Mesenchymal stem cell (in vitro differentiated cells and primary cell): ENCODE data around the gene RAMACL.

ENCODE experiments used
- DNase-seq: peaks from one replicate; pipeline ENCODE4 v3.0.0-alpha.2; 2013
- H2AFZ ChIP-seq: one replicate; pipeline ENCODE4 v1.6.1; 2013; ENCODE audit warnings: low read depth, mild to moderate bottlenecking, control low read depth, inconsistent platforms, low read length, moderate library complexity
- H2AK5ac ChIP-seq: 2 replicates; pipeline ENCODE4 v1.6.1; 2013; ENCODE audit warnings: low read length, moderate library complexity, mild to moderate bottlenecking, inconsistent platforms; ENCODE audit not compliant: severe bottlenecking
- H2BK120ac ChIP-seq: one replicate; pipeline ENCODE4 v1.6.1; 2013; ENCODE audit warnings: low read depth, mild to moderate bottlenecking, inconsistent platforms, low read length, moderate library complexity
- H2BK12ac ChIP-seq, 2 experiments: one replicate each; pipeline ENCODE4 v1.6.1; 2013; ENCODE audit warnings: inconsistent platforms in 2 of 2, low read length in 2 of 2, mild to moderate bottlenecking in 2 of 2, moderate library complexity in 2 of 2, control low read depth in 1 of 2
- H2BK15ac ChIP-seq: one replicate; pipeline ENCODE4 v1.6.1; 2013; ENCODE audit warnings: mild to moderate bottlenecking, low read depth, inconsistent platforms; ENCODE audit not compliant: poor library complexity, severe bottlenecking
- H2BK5ac ChIP-seq: 2 replicates; pipeline ENCODE4 v1.6.1; 2013; ENCODE audit warnings: low read depth, mild to moderate bottlenecking, low read length, control low read depth, inconsistent platforms; ENCODE audit not compliant: poor library complexity, severe bottlenecking
- H3K14ac ChIP-seq, 2 experiments: one replicate each; pipeline ENCODE4 v1.6.1; 2013; ENCODE audit warnings: inconsistent platforms in 2 of 2, low read length in 2 of 2, control low read depth in 1 of 2, mild to moderate bottlenecking in 1 of 2, moderate library complexity in 1 of 2
- H3K18ac ChIP-seq, 2 experiments: one replicate each; pipeline ENCODE4 v1.6.1; 2013; ENCODE audit warnings: inconsistent platforms in 2 of 2, low read length in 2 of 2, control low read depth in 1 of 2, low read depth in 1 of 2, mild to moderate bottlenecking in 1 of 2
- H3K23ac ChIP-seq, 2 experiments: one replicate each; pipeline ENCODE4 v1.6.1; 2013; ENCODE audit warnings: inconsistent platforms in 2 of 2, low read length in 2 of 2, mild to moderate bottlenecking in 2 of 2, moderate library complexity in 2 of 2, control low read depth in 1 of 2
- H3K27ac ChIP-seq: 2 replicates; pipeline ENCODE4 v1.5.1; 2013; ENCODE audit warnings: mild to moderate bottlenecking, moderate library complexity, low read length, control low read depth, inconsistent platforms; ENCODE audit not compliant: poor library complexity, severe bottlenecking
- H3K27me3 ChIP-seq, 2 experiments: 2 replicates each; pipeline versions ENCODE4 v1.6.1 to v1.7.0; 2013; ENCODE audit warnings: low read length in 2 of 2, mild to moderate bottlenecking in 2 of 2, moderate library complexity in 2 of 2, control low read depth in 1 of 2, inconsistent platforms in 1 of 2; ENCODE audit not compliant: control insufficient read depth in 1 of 2, insufficient read depth in 1 of 2
- H3K36me3 ChIP-seq, 2 experiments: 2 replicates each; pipeline versions ENCODE4 v1.6.1 to v1.7.0; 2013; ENCODE audit warnings: low read length in 2 of 2, control low read depth in 1 of 2, inconsistent platforms in 1 of 2, low read depth in 1 of 2, mild to moderate bottlenecking in 1 of 2; ENCODE audit not compliant: insufficient read depth in 2 of 2, control insufficient read depth in 1 of 2
- H3K4ac ChIP-seq, 2 experiments: one replicate each; pipeline ENCODE4 v1.6.1; 2013; ENCODE audit warnings: inconsistent platforms in 2 of 2, low read length in 2 of 2, mild to moderate bottlenecking in 2 of 2, moderate library complexity in 2 of 2, control low read depth in 1 of 2, low read depth in 1 of 2
- H3K4me1 ChIP-seq: 2 replicates; pipeline ENCODE4 v1.6.1; 2013; ENCODE audit warnings: low read depth, low read length, control low read depth; ENCODE audit not compliant: control insufficient read depth, insufficient read depth
- H3K4me2 ChIP-seq: 2 replicates; pipeline ENCODE4 v1.6.1; 2013; ENCODE audit warnings: low read length, mild to moderate bottlenecking, inconsistent platforms; ENCODE audit not compliant: poor library complexity, severe bottlenecking
- H3K4me3 ChIP-seq, 2 experiments: 2 replicates each; pipeline versions ENCODE4 v1.5.1 to v1.7.0; 2013; ENCODE audit warnings: low read length in 2 of 2, mild to moderate bottlenecking in 2 of 2, control low read depth in 1 of 2, low read depth in 1 of 2; ENCODE audit not compliant: insufficient read depth in 1 of 2
- H3K79me1 ChIP-seq: replicated peaks from 2 replicates; pipeline ENCODE4 v1.6.1; 2013; ENCODE audit warnings: mild to moderate bottlenecking, control low read depth, low read length, inconsistent platforms; ENCODE audit not compliant: poor library complexity, severe bottlenecking
- H3K9ac ChIP-seq: 2 replicates; pipeline ENCODE4 v1.7.0; 2013; ENCODE audit warnings: mild to moderate bottlenecking, low read length, moderate library complexity
- H3K9me3 ChIP-seq: 2 replicates; pipeline ENCODE4 v1.7.0; 2013; ENCODE audit warnings: mild to moderate bottlenecking, low read length; ENCODE audit not compliant: control insufficient read depth
- H4K8ac ChIP-seq: one replicate; pipeline ENCODE4 v1.6.1; 2013; ENCODE audit warnings: inconsistent platforms, mild to moderate bottlenecking, low read length, moderate library complexity
- H4K91ac ChIP-seq: one replicate; pipeline ENCODE4 v1.6.1; 2013; ENCODE audit warnings: mild to moderate bottlenecking, low read length, inconsistent platforms
- WGBS: methylation state at CpG from one replicate; pipeline ENCODE4 v1.1.7; 2013; ENCODE audit warnings: mixed read lengths; 5-methylcytosine and 5-hydroxymethylcytosine counted together

RAMACL gene

GRCh38 chr6:166561771-166562359, 24.6 kb downstream of the RAMACL start:
- H3K4me2 ChIP-seq = no peak overlapping the region
- H2BK15ac ChIP-seq = no peak overlapping the region
- H2BK12ac ChIP-seq = no peak overlapping the region
- 63% methylated on average over 8 of the region's 10 CpGs for WGBS
- H3K4me1 ChIP-seq = peaks cover 30% of the 10 kb centered on the region
- peak overlapping the region in 1 of 2 experiments; percentile 1 for H3K4me3 ChIP-seq
- no peak overlapping the region for H4K91ac ChIP-seq
- H3K27ac ChIP-seq = no peak overlapping the region
- H3K79me1 ChIP-seq = peaks cover 2% of the 10 kb centered on the region
- H3K9me3 ChIP-seq = no peaks in the 10 kb centered on the region
- H3K23ac ChIP-seq = no peak overlapping the region
- peak overlapping the region in 1 of 2 experiments; percentile 14 for H3K18ac ChIP-seq
- H3K9ac ChIP-seq = peak overlapping the region; percentile 55
- H3K4ac ChIP-seq = no peak overlapping the region
- no peak overlapping the region for H3K14ac ChIP-seq
- H2BK120ac ChIP-seq = no peak overlapping the region
- no peak overlapping the region for H2AK5ac ChIP-seq
- DNase-seq = peak; percentile 76
- H2BK5ac ChIP-seq = no peak overlapping the region
- H3K36me3 ChIP-seq = peaks cover 0 to 6% of the 10 kb centered on the region in 2 experiments
- no peak overlapping the region for H2AFZ ChIP-seq
- H4K8ac ChIP-seq = no peak overlapping the region
- H3K27me3 ChIP-seq = no peaks in the 10 kb centered on the region

GRCh38 chr6:166560222-166560621, 26.3 kb downstream of the RAMACL start:
- Histone ChIP-seq H2BK5ac (no peak overlapping the region), H3K23ac (no peak overlapping the region), H3K4me1 (peaks cover 17% of the 10 kb centered on the region), H2BK15ac (no peak overlapping the region), H2BK120ac (no peak overlapping the region), H3K4ac (no peak overlapping the region), H3K27ac (no peak overlapping the region), H3K9me3 (no peaks in the 10 kb centered on the region), H3K14ac (no peak overlapping the region), H3K18ac (no peak overlapping the region), H3K27me3 (no peaks in the 10 kb centered on the region), H3K36me3 (peaks cover 0 to 6% of the 10 kb centered on the region in 2 experiments), H3K4me2 (no peak overlapping the region), H3K79me1 (peaks cover 2% of the 10 kb centered on the region), H4K8ac (no peak overlapping the region), H2AFZ (no peak overlapping the region), H2BK12ac (no peak overlapping the region), H3K4me3 (no peak overlapping the region), H3K9ac (no peak overlapping the region), H4K91ac (no peak overlapping the region), H2AK5ac (no peak overlapping the region)
- no peak for DNase-seq
- WGBS = 100% methylated on average over 1 of the region's 3 CpGs

DNA sequence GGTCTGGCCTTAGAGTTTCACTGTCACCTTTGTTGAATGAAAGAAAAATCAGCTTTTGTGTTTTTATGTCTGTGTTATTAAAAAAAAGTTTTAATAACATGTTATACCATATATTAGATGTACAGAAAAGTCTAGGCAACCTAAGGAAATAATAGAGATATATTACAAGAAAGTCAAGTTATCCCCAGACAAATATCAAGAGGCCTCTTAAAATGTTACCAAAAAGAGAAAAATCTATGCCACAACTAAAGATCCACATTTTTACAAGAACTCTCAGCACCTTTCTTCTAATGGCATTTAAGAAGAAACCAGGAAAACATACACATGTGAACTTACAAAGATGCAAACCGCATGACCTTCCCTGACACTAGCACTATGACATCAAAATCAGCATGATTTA, 26.8 kb downstream of the RAMACL start:
- Histone ChIP-seq H2BK120ac (no peak overlapping the region), H2AK5ac (no peak overlapping the region), H3K79me1 (peaks cover 2% of the 10 kb centered on the region), H2AFZ (no peak overlapping the region), H4K8ac (no peak overlapping the region), H3K4me3 (no peak overlapping the region), H3K9ac (no peak overlapping the region), H3K27ac (no peak overlapping the region), H3K4me2 (no peak overlapping the region), H2BK12ac (no peak overlapping the region), H3K9me3 (no peaks in the 10 kb centered on the region), H4K91ac (no peak overlapping the region), H3K27me3 (no peaks in the 10 kb centered on the region), H2BK15ac (no peak overlapping the region), H3K14ac (no peak overlapping the region), H3K18ac (no peak overlapping the region), H3K23ac (no peak overlapping the region), H3K4ac (no peak overlapping the region), H3K36me3 (peaks cover 0 to 6% of the 10 kb centered on the region in 2 experiments), H3K4me1 (peaks cover 15% of the 10 kb centered on the region), H2BK5ac (no peak overlapping the region)
- WGBS = 93% methylated on average over 1 of the region's 1 CpG
- DNase-seq = no peak

GRCh38 chr6:166559211-166559610, 27.3 kb downstream of the RAMACL start:
- Histone ChIP-seq H2AFZ (no peak overlapping the region), H2AK5ac (no peak overlapping the region), H2BK5ac (no peak overlapping the region), H4K8ac (no peak overlapping the region), H3K4ac (no peak overlapping the region), H2BK120ac (no peak overlapping the region), H3K4me1 (peaks cover 14% of the 10 kb centered on the region), H3K79me1 (peaks cover 2% of the 10 kb centered on the region), H3K14ac (no peak overlapping the region), H3K36me3 (peaks cover 0 to 6% of the 10 kb centered on the region in 2 experiments), H4K91ac (no peak overlapping the region), H3K4me3 (no peak overlapping the region), H3K27ac (peak overlapping the region; percentile 53), H3K23ac (no peak overlapping the region), H3K9ac (no peak overlapping the region), H3K9me3 (no peaks in the 10 kb centered on the region), H3K18ac (no peak overlapping the region), H3K27me3 (no peaks in the 10 kb centered on the region), H2BK12ac (no peak overlapping the region), H3K4me2 (no peak overlapping the region), H2BK15ac (no peak overlapping the region)
- no peak for DNase-seq
- WGBS = 79% methylated on average over 5 of the region's 5 CpGs
